HEK293 (cell line): Measurements from ENCODE around the gene LIN54.
"Not testable (repeated sequence)": the region's sequence is repeated elsewhere in the genome, so short reads cannot be mapped to it uniquely, and the experiment has no call there.

Experiments
- CTCF ChIA-PET: fragments of 350-600 bp; formaldehyde crosslinking; extraction: SDS; loops from one replicate; lab custom pipeline; 2021; ENCODE audit warnings: antibody characterized with exemption; lab: Yijun Ruan, JAX
- POLR2A ChIA-PET: fragments of 300-600 bp; formaldehyde crosslinking; extraction: SDS; loops from one replicate; lab custom pipeline; 2020; ENCODE audit warnings: antibody characterized with exemption, inconsistent platforms; lab: Yijun Ruan, JAX
- H3K27ac ChIP-seq: fragments of 200-500 bp; sonication (Bioruptor generic); 2 replicates; pipeline ENCODE4 v1.5.1; 2014; ENCODE audit warnings: low read depth, low read length, control low read depth, inconsistent platforms; ENCODE audit errors: extremely low read depth
- H3K36me3 ChIP-seq, 2 experiments: fragments of 200-500 bp in 1 of 2; sonication (Bioruptor generic) in 1 of 2; 1 replicate in 1 of 2; 2 replicates in 1 of 2; pipeline ENCODE4 v1.5.1; 2014 to 2017; ENCODE audit warnings: inconsistent platforms in 2 of 2, low read length in 2 of 2; ENCODE audit not compliant: control insufficient read depth in 2 of 2, insufficient read depth in 1 of 2
- H3K4me1 ChIP-seq: fragments of 200-500 bp; sonication (Bioruptor generic); 2 replicates; pipeline ENCODE4 v1.5.1; 2014; ENCODE audit warnings: mild to moderate bottlenecking, low read length, inconsistent platforms; ENCODE audit not compliant: control insufficient read depth, insufficient read depth
- H3K4me3 ChIP-seq: 2 replicates; pipeline ENCODE4 v1.5.1; 2011; ENCODE audit warnings: low read depth, mild to moderate bottlenecking, control low read depth, low read length, moderate library complexity
- H3K9me3 ChIP-seq: fragments of 200-500 bp; sonication (Bioruptor generic); 2 replicates; pipeline ENCODE4 v1.5.1; 2014; ENCODE audit warnings: low read depth, low read length, inconsistent platforms; ENCODE audit not compliant: control insufficient read depth, insufficient read depth
- ZBTB20 ChIP-seq: fragments of 450-650 bp; formaldehyde crosslinking; IDR thresholded peaks from 2 replicates; pipeline ENCODE4 v1.5.1; 2016; ENCODE audit warnings: missing biosample characterization, missing genetic modification characterization
- ZNF112 ChIP-seq: fragments of 450-650 bp; formaldehyde crosslinking; IDR thresholded peaks from 2 replicates; pipeline ENCODE4 v1.5.0; 2017; ENCODE audit warnings: missing biosample characterization, missing genetic modification characterization
- ZNF138 ChIP-seq: fragments of 450-650 bp; formaldehyde crosslinking; IDR thresholded peaks from 2 replicates; pipeline ENCODE4 v1.5.1; 2016; ENCODE audit warnings: missing biosample characterization, missing genetic modification characterization, borderline replicate concordance
- ZNF169 ChIP-seq: fragments of 450-650 bp; formaldehyde crosslinking; IDR thresholded peaks from 2 replicates; pipeline ENCODE4 v1.5.1; 2016; ENCODE audit warnings: missing biosample characterization, missing genetic modification characterization
- ZNF19 ChIP-seq: fragments of 450-650 bp; formaldehyde crosslinking; IDR thresholded peaks from 2 replicates; pipeline ENCODE4; 2016; ENCODE audit warnings: missing biosample characterization, missing genetic modification characterization, low read depth
- ZNF335 ChIP-seq: fragments of 450-650 bp; formaldehyde crosslinking; conservative IDR thresholded peaks from 2 replicates; pipeline ENCODE4 v1.5.1; 2016; ENCODE audit warnings: missing biosample characterization, missing genetic modification characterization
- ZNF433 ChIP-seq: fragments of 450-650 bp; formaldehyde crosslinking; IDR thresholded peaks from 2 replicates; pipeline ENCODE4 v1.5.1; 2016; ENCODE audit warnings: missing biosample characterization, missing genetic modification characterization, low read depth
- ZNF473 ChIP-seq: fragments of 450-650 bp; formaldehyde crosslinking; IDR thresholded peaks from 2 replicates; pipeline ENCODE4 v1.5.1; 2017; ENCODE audit warnings: missing biosample characterization, missing genetic modification characterization
- ZNF501 ChIP-seq: fragments of 450-650 bp; formaldehyde crosslinking; IDR thresholded peaks from 2 replicates; pipeline ENCODE4 v1.5.1; 2016; ENCODE audit warnings: missing biosample characterization, missing genetic modification characterization
- ZNF530 ChIP-seq: fragments of 450-650 bp; formaldehyde crosslinking; IDR thresholded peaks from 2 replicates; pipeline ENCODE4 v1.5.1; 2016; ENCODE audit warnings: low read depth, missing biosample characterization, missing genetic modification characterization
- ZNF548 ChIP-seq: fragments of 450-650 bp; formaldehyde crosslinking; IDR thresholded peaks from 2 replicates; pipeline ENCODE4 v1.5.1; 2016; ENCODE audit warnings: missing biosample characterization, missing genetic modification characterization
- ZNF555 ChIP-seq: fragments of 450-650 bp; formaldehyde crosslinking; conservative IDR thresholded peaks from 2 replicates; pipeline ENCODE4 v1.5.1; 2017; ENCODE audit warnings: missing biosample characterization, mild to moderate bottlenecking, missing genetic modification characterization, inconsistent platforms
- ZNF560 ChIP-seq: fragments of 450-650 bp; formaldehyde crosslinking; IDR thresholded peaks from 2 replicates; pipeline ENCODE4 v1.5.1; 2017; ENCODE audit warnings: missing biosample characterization, missing genetic modification characterization, borderline replicate concordance
- ZNF654 ChIP-seq: fragments of 450-650 bp; formaldehyde crosslinking; IDR thresholded peaks from 2 replicates; pipeline ENCODE4 v1.5.1; 2016; ENCODE audit warnings: low read depth, missing biosample characterization, missing genetic modification characterization
- ZNF677 ChIP-seq: fragments of 450-650 bp; IDR thresholded peaks from 2 replicates; pipeline ENCODE4 v1.5.0; 2018; ENCODE audit warnings: missing biosample characterization, mild to moderate bottlenecking, missing genetic modification characterization, moderate library complexity
- ZNF768 ChIP-seq: fragments of 450-650 bp; formaldehyde crosslinking; IDR thresholded peaks from 2 replicates; pipeline ENCODE4 v1.5.1; 2018; ENCODE audit warnings: missing biosample characterization, mild to moderate bottlenecking, missing genetic modification characterization
- TF ChIP-seq, protein P1 (sequence below): fragments of 450-650 bp; formaldehyde crosslinking; IDR thresholded peaks from 2 replicates; pipeline ENCODE4 v1.5.1; 2016; ENCODE audit warnings: missing biosample characterization, missing genetic modification characterization, low read depth
- TF ChIP-seq, protein P2 (sequence below): sonication (generic); formaldehyde crosslinking; IDR thresholded peaks from 2 replicates; pipeline ENCODE4 v1.8.1; 2022; ENCODE audit warnings: mild to moderate bottlenecking, moderate library complexity, missing genetic modification reagents
- TF ChIP-seq, protein P3 (sequence below): fragments of 450-650 bp; formaldehyde crosslinking; IDR thresholded peaks from 2 replicates; pipeline ENCODE4 v1.5.1; 2016; ENCODE audit warnings: missing biosample characterization, missing genetic modification characterization
- TF ChIP-seq, protein P4 (sequence below): fragments of 450-650 bp; formaldehyde crosslinking; IDR thresholded peaks from 2 replicates; pipeline ENCODE4 v1.5.1; 2017; ENCODE audit warnings: missing biosample characterization, missing genetic modification characterization

LIN54 gene

DNA sequence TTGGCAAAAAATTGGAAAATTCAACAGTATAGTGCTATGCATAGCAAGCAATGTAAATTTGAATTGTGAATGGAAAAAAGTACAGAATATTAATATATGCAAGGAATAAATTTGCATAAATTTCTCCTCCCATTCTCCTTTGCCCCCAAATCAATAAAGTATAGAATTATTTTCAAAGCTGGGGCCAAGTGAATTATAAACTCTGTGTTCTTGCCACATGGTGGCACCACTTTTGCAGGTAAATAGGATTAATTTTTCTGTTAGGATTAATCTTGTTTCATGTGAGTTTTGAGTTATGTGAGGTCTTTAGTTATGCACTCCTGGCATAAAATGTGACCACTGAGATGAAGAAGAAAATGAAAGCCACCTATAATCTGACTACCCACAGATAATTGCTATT, 44.3 kb upstream of the LIN54 start:
- Histone ChIP-seq H3K36me3 (peaks cover 10 to 60% of the 10 kb centered on the region in 2 experiments; a peak in 2 of 3 replicates), H3K4me1 (no peaks in the 10 kb centered on the region), H3K4me3 (no peak overlapping the region), H3K9me3 (no peaks in the 10 kb centered on the region), H3K27ac (no peak overlapping the region)
- TF ChIP-seq ZNF654 (peak; percentile 35), ZNF501 (tag by site-specific recombination) (no peak)
- POLR2A ChIA-PET: no interaction called here
- CTCF ChIA-PET: interaction anchor here (0.6 to 1.5 kb wide), 3 partner anchors 100 to 206 kb away, joined by 3 to 5 read pairs (median 3); no protein-coding TSS in a partner anchor

DNA sequence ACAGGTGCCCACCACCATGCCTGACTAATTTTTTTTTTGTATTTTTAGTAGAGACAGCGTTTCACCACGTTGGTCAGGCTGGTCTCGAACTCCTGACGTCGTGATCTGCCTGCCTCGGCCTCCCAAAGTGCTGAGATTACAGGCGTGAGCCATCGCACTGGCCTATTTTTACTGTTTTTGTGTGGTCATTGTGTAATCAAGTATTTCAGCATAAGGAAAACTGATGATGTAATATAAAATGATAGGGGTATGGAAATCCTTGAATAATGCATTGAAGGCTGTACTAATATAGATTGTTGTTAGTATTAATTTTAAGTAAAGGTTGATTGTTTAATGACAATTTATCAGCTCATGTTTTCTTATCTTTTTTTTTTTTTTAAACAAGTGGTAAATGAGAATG, 38.2 kb upstream of the LIN54 start:
- CTCF ChIA-PET: not testable (repeated sequence)
- TF ChIP-seq ZNF335 (tag by site-specific recombination): peak; percentile 40; the same call in 1 of the 2 replicates
- TF ChIP-seq, protein P1, sequence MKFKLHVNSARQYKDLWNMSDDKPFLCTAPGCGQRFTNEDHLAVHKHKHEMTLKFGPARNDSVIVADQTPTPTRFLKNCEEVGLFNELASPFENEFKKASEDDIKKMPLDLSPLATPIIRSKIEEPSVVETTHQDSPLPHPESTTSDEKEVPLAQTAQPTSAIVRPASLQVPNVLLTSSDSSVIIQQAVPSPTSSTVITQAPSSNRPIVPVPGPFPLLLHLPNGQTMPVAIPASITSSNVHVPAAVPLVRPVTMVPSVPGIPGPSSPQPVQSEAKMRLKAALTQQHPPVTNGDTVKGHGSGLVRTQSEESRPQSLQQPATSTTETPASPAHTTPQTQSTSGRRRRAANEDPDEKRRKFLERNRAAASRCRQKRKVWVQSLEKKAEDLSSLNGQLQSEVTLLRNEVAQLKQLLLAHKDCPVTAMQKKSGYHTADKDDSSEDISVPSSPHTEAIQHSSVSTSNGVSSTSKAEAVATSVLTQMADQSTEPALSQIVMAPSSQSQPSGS: peak; percentile 71
- TF ChIP-seq, all 188 proteins: peak for 2; not testable (repeated sequence) for 186
- H3K27ac ChIP-seq, H3K4me1 ChIP-seq, POLR2A ChIA-PET, H3K4me3 ChIP-seq, H3K9me3 ChIP-seq: not testable (repeated sequence)
- H3K36me3 ChIP-seq: peaks cover 3 to 40% of the 10 kb centered on the region in 2 experiments; a peak in 2 of 3 replicates

DNA sequence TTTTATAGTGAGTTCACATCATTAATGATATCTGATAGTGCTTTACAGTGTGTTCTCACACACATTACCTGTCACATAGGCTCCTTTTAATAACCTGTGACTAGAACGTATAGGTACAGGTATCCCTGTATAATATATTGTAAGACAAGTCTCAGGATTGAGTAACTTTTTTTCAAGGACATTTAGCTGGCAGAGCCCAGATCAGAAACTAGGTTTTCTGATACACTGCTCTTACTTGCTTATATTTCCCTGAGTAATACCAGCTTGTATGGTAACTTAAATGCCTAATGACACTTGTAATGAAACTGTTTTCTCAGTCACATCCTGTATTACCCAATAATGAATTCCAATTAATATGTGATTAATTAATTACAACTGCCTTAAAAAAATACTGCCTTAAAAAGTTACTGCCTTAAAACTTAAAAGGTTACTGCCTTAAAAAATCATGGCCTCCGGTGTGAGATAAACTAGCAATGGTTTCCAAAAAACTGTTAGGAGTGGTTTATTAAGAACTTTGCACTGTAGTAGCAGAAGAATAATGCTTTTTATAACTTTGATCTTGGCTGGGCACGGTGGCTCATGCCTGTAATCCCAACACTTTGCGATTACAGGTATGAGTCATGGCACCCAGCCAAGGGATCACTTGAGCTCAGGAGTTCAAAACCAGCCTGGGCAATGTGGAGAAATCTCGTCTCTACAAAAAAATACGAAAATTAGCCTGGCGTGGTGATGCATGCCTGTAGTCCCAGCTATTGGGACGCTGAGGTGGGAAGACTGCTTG, 36.3 kb upstream of the LIN54 start:
- POLR2A ChIA-PET: no interaction called here
- Histone ChIP-seq H3K27ac (no peak overlapping the region), H3K36me3 (peaks cover 3 to 26% of the 10 kb centered on the region in 2 experiments; a peak in 2 of 3 replicates), H3K4me1 (no peaks in the 10 kb centered on the region), H3K4me3 (no peak overlapping the region), H3K9me3 (no peaks in the 10 kb centered on the region)
- no peak for TF ChIP-seq ZNF548 (tag by site-specific recombination)
- TF ChIP-seq, protein P2, sequence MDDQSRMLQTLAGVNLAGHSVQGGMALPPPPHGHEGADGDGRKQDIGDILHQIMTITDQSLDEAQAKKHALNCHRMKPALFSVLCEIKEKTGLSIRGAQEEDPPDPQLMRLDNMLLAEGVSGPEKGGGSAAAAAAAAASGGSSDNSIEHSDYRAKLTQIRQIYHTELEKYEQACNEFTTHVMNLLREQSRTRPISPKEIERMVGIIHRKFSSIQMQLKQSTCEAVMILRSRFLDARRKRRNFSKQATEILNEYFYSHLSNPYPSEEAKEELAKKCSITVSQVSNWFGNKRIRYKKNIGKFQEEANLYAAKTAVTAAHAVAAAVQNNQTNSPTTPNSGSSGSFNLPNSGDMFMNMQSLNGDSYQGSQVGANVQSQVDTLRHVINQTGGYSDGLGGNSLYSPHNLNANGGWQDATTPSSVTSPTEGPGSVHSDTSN: no peak
- TF ChIP-seq ZNF768: no peak
- TF ChIP-seq ZBTB20 (tag by site-specific recombination): no peak
- TF ChIP-seq, protein P3, sequence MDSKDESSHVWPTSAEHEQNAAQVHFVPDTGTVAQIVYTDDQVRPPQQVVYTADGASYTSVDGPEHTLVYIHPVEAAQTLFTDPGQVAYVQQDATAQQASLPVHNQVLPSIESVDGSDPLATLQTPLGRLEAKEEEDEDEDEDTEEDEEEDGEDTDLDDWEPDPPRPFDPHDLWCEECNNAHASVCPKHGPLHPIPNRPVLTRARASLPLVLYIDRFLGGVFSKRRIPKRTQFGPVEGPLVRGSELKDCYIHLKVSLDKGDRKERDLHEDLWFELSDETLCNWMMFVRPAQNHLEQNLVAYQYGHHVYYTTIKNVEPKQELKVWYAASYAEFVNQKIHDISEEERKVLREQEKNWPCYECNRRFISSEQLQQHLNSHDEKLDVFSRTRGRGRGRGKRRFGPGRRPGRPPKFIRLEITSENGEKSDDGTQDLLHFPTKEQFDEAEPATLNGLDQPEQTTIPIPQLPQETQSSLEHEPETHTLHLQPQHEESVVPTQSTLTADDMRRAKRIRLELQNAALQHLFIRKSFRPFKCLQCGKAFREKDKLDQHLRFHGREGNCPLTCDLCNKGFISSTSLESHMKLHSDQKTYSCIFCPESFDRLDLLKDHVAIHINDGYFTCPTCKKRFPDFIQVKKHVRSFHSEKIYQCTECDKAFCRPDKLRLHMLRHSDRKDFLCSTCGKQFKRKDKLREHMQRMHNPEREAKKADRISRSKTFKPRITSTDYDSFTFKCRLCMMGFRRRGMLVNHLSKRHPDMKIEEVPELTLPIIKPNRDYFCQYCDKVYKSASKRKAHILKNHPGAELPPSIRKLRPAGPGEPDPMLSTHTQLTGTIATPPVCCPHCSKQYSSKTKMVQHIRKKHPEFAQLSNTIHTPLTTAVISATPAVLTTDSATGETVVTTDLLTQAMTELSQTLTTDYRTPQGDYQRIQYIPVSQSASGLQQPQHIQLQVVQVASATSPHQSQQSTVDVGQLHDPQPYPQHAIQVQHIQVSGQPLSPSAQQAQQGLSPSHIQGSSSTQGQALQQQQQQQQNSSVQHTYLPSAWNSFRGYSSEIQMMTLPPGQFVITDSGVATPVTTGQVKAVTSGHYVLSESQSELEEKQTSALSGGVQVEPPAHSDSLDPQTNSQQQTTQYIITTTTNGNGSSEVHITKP (tag by site-specific recombination): no peak
- no peak for TF ChIP-seq ZNF433 (tag by site-specific recombination)
- TF ChIP-seq ZNF138 (tag by site-specific recombination): no peak
- no peak for TF ChIP-seq ZNF169
- TF ChIP-seq ZNF677 (tag by site-specific recombination): no peak
- no peak for TF ChIP-seq ZNF555 (tag by site-specific recombination)
- TF ChIP-seq ZNF560 (tag by site-specific recombination): no peak
- TF ChIP-seq ZNF473 (tag by site-specific recombination): no peak
- TF ChIP-seq ZNF530: no peak
- no peak for TF ChIP-seq ZNF112 (tag by site-specific recombination)
- no peak for TF ChIP-seq ZNF501 (tag by site-specific recombination)
- TF ChIP-seq, protein P4, sequence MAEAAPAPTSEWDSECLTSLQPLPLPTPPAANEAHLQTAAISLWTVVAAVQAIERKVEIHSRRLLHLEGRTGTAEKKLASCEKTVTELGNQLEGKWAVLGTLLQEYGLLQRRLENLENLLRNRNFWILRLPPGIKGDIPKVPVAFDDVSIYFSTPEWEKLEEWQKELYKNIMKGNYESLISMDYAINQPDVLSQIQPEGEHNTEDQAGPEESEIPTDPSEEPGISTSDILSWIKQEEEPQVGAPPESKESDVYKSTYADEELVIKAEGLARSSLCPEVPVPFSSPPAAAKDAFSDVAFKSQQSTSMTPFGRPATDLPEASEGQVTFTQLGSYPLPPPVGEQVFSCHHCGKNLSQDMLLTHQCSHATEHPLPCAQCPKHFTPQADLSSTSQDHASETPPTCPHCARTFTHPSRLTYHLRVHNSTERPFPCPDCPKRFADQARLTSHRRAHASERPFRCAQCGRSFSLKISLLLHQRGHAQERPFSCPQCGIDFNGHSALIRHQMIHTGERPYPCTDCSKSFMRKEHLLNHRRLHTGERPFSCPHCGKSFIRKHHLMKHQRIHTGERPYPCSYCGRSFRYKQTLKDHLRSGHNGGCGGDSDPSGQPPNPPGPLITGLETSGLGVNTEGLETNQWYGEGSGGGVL (tag by site-specific recombination): no peak
- no peak for TF ChIP-seq ZNF19 (tag by site-specific recombination)
- CTCF ChIA-PET: interaction anchor here (0.6 kb wide), 2 partner anchors 184 to 347 kb away, joined by 3 to 4 read pairs; no protein-coding TSS in a partner anchor
